ENCODE measurements around the gene MYO7B.

The MYO7B gene

GRCh38 chr2:127580167-127581049, 44.9 kb downstream of the MYO7B start:
- no peaks in the 10 kb centered on the region for H3K79me2 ChIP-seq (ENCODE audit: control insufficient read depth, insufficient read depth, low read length)
- H3K27me3 ChIP-seq (ENCODE audit: insufficient read depth, low read length, poor library complexity), result no peaks in the 10 kb centered on the region
- H2AK5ac ChIP-seq (ENCODE audit: low read length), result no peak overlapping the region
- H3K9ac ChIP-seq (ENCODE audit: low read length), result no peak overlapping the region
- H3K79me1 ChIP-seq (ENCODE audit: low read length), result no peaks in the 10 kb centered on the region
- no peak overlapping the region for H3K4me2 ChIP-seq (ENCODE audit: low read length)
- H3K4me3 ChIP-seq (ENCODE audit: low read length), result no peak overlapping the region
- no CpG with 5 or more reads among the region's 24 CpGs for WGBS (ENCODE audit: extremely low coverage, insufficient coverage, low lambda C conversion rate)
- no peak for DNase-seq
- H3K4ac ChIP-seq (ENCODE audit: low read depth, low read length), result no peak overlapping the region
- no peak overlapping the region for H4K5ac ChIP-seq (ENCODE audit: low read length)
- H3K4me1 ChIP-seq (ENCODE audit: control insufficient read depth, low read depth, low read length), result no peaks in the 10 kb centered on the region
- H2BK5ac ChIP-seq (ENCODE audit: low read length), result no peak overlapping the region
- H3K56ac ChIP-seq (ENCODE audit: low read length), result no peak overlapping the region
- H3K27ac ChIP-seq (ENCODE audit: low read depth, low read length), result no peak overlapping the region
- H3K23ac ChIP-seq (ENCODE audit: low read length), result no peak overlapping the region
- H2BK120ac ChIP-seq (ENCODE audit: low read depth, low read length), result no peak overlapping the region
- H3K18ac ChIP-seq (ENCODE audit: low read length), result no peak overlapping the region
- no peaks in the 10 kb centered on the region for H3K36me3 ChIP-seq (ENCODE audit: control insufficient read depth, insufficient read depth, low read length)
- H4K8ac ChIP-seq (ENCODE audit: low read depth, low read length), result no peak overlapping the region
- H2BK15ac ChIP-seq (replicated peaks; ENCODE audit: low read depth), result no peak overlapping the region

- Histone ChIP-seq H3K23ac (ENCODE audit: low read length) (no peak overlapping the region), H2BK5ac (ENCODE audit: low read length) (no peak overlapping the region), H2BK15ac (replicated peaks; ENCODE audit: low read depth) (no peak overlapping the region), H3K4me3 (ENCODE audit: low read length) (no peak overlapping the region), H3K4ac (ENCODE audit: low read depth, low read length) (no peak overlapping the region), H3K18ac (ENCODE audit: low read length) (no peak overlapping the region), H3K9ac (ENCODE audit: low read length) (no peak overlapping the region), H2BK120ac (ENCODE audit: low read depth, low read length) (no peak overlapping the region), H2AK5ac (ENCODE audit: low read length) (no peak overlapping the region), H4K5ac (ENCODE audit: low read length) (no peak overlapping the region), H3K36me3 (ENCODE audit: control insufficient read depth, insufficient read depth, low read length) (no peaks in the 10 kb centered on the region), H3K4me2 (ENCODE audit: low read length) (no peak overlapping the region), H4K8ac (ENCODE audit: low read depth, low read length) (no peak overlapping the region), H3K79me2 (ENCODE audit: control insufficient read depth, insufficient read depth, low read length) (no peaks in the 10 kb centered on the region), H3K27ac (ENCODE audit: low read depth, low read length) (no peak overlapping the region), H3K56ac (ENCODE audit: low read length) (no peak overlapping the region), H3K4me1 (ENCODE audit: control insufficient read depth, low read depth, low read length) (no peaks in the 10 kb centered on the region), H3K27me3 (ENCODE audit: insufficient read depth, low read length, poor library complexity) (no peaks in the 10 kb centered on the region), H3K79me1 (ENCODE audit: low read length) (no peaks in the 10 kb centered on the region)
- DNase-seq, result no peak
- no CpG with 5 or more reads among the region's 4 CpGs for WGBS (ENCODE audit: extremely low coverage, insufficient coverage, low lambda C conversion rate)
Measured at GRCh38 chr2:127581050-127581345, 45.5 kb downstream of the MYO7B start.

- no peak overlapping the region for H3K4me3 ChIP-seq (ENCODE audit: low read length)
- no peak overlapping the region for H3K56ac ChIP-seq (ENCODE audit: low read length)
- no peaks in the 10 kb centered on the region for H3K4me1 ChIP-seq (ENCODE audit: control insufficient read depth, low read depth, low read length)
- no peaks in the 10 kb centered on the region for H3K79me1 ChIP-seq (ENCODE audit: low read length)
- H2AK5ac ChIP-seq (ENCODE audit: low read length), result no peak overlapping the region
- no peak overlapping the region for H2BK15ac ChIP-seq (replicated peaks; ENCODE audit: low read depth)
- no peaks in the 10 kb centered on the region for H3K36me3 ChIP-seq (ENCODE audit: control insufficient read depth, insufficient read depth, low read length)
- H3K27me3 ChIP-seq (ENCODE audit: insufficient read depth, low read length, poor library complexity), result no peaks in the 10 kb centered on the region
- H3K4me2 ChIP-seq (ENCODE audit: low read length), result no peak overlapping the region
- no peak overlapping the region for H2BK120ac ChIP-seq (ENCODE audit: low read depth, low read length)
- H3K18ac ChIP-seq (ENCODE audit: low read length), result no peak overlapping the region
- no CpG with 5 or more reads among the region's 21 CpGs for WGBS (ENCODE audit: extremely low coverage, insufficient coverage, low lambda C conversion rate)
- no peak overlapping the region for H3K9ac ChIP-seq (ENCODE audit: low read length)
- H2BK5ac ChIP-seq (ENCODE audit: low read length), result no peak overlapping the region
- no peaks in the 10 kb centered on the region for H3K79me2 ChIP-seq (ENCODE audit: control insufficient read depth, insufficient read depth, low read length)
- H3K23ac ChIP-seq (ENCODE audit: low read length), result no peak overlapping the region
- no peak overlapping the region for H4K5ac ChIP-seq (ENCODE audit: low read length)
- H4K8ac ChIP-seq (ENCODE audit: low read depth, low read length), result no peak overlapping the region
- DNase-seq, result no peak
- H3K4ac ChIP-seq (ENCODE audit: low read depth, low read length), result no peak overlapping the region
- no peak overlapping the region for H3K27ac ChIP-seq (ENCODE audit: low read depth, low read length)
Measured at GRCh38 chr2:127581516-127582490, 46.3 kb downstream of the MYO7B start.

DNA sequence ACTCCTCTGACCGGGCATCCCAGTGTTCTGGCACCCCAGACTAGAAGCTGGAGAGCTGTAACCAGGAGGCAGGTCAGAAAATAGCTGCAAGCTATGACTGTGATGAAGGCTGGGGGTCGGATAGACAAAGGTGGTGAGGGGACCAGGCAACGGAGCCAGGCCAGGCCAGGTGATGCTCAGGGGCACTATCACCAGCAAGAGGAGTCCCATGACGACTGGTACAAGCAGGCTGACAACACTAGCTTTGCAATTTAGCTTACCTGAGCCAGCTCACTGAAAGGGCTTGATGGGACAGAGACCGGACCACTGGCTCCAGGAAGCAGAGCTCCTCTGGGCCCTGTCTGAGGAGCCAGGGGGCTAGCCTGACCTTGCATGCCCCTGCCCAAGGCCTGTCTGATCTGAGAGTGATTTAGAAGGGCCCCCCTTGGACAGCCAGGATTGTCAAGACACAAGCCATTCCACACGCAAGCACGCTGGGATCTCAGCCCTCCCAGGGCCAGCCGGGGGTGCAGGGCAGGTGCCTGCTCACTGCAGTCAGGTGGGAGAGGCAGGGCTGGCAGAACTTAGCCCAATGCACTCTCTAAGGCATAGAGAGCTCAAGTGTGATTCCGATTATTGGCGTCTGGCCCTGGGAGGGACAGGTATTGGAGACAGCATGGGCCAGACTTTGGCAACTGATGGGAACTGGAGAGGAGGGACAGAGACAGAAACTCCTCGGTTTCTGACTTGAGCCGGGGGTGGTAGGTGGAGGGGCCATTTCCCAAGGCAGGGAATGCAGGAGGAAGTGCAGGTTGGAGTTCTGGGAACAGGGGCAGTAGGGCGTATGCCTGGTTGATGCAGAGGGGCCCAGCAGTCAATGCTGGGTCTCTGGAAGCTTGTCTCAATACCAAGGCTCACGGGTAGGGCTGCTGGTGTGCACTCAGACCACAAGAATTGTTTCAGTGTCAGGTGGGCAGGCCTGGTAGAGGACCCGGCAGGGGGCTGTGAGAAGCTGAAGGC, 47.7 kb downstream of the MYO7B start:
- Histone ChIP-seq H3K27me3 (ENCODE audit: insufficient read depth, low read length, poor library complexity) (no peaks in the 10 kb centered on the region), H2BK5ac (ENCODE audit: low read length) (no peak overlapping the region), H3K18ac (ENCODE audit: low read length) (no peak overlapping the region), H3K4me2 (ENCODE audit: low read length) (no peak overlapping the region), H3K4ac (ENCODE audit: low read depth, low read length) (no peak overlapping the region), H3K56ac (ENCODE audit: low read length) (no peak overlapping the region), H2BK15ac (replicated peaks; ENCODE audit: low read depth) (no peak overlapping the region), H2AK5ac (ENCODE audit: low read length) (no peak overlapping the region), H4K5ac (ENCODE audit: low read length) (no peak overlapping the region), H3K36me3 (ENCODE audit: control insufficient read depth, insufficient read depth, low read length) (no peaks in the 10 kb centered on the region), H3K79me1 (ENCODE audit: low read length) (no peaks in the 10 kb centered on the region), H3K79me2 (ENCODE audit: control insufficient read depth, insufficient read depth, low read length) (no peaks in the 10 kb centered on the region), H3K9ac (ENCODE audit: low read length) (no peak overlapping the region), H2BK120ac (ENCODE audit: low read depth, low read length) (no peak overlapping the region), H3K23ac (ENCODE audit: low read length) (no peak overlapping the region), H4K8ac (ENCODE audit: low read depth, low read length) (no peak overlapping the region), H3K4me1 (ENCODE audit: control insufficient read depth, low read depth, low read length) (no peaks in the 10 kb centered on the region), H3K27ac (ENCODE audit: low read depth, low read length) (no peak overlapping the region), H3K4me3 (ENCODE audit: low read length) (no peak overlapping the region)
- no peak for DNase-seq
- no CpG with 5 or more reads among the region's 15 CpGs for WGBS (ENCODE audit: extremely low coverage, insufficient coverage, low lambda C conversion rate)

GRCh38 chr2:127584047-127584446, 48.6 kb downstream of the MYO7B start:
- H4K8ac ChIP-seq (ENCODE audit: low read depth, low read length), result no peak overlapping the region
- H3K56ac ChIP-seq (ENCODE audit: low read length), result no peak overlapping the region
- no peak overlapping the region for H3K4me2 ChIP-seq (ENCODE audit: low read length)
- no peak overlapping the region for H3K23ac ChIP-seq (ENCODE audit: low read length)
- no peak overlapping the region for H2AK5ac ChIP-seq (ENCODE audit: low read length)
- no peaks in the 10 kb centered on the region for H3K27me3 ChIP-seq (ENCODE audit: insufficient read depth, low read length, poor library complexity)
- no peak overlapping the region for H2BK15ac ChIP-seq (replicated peaks; ENCODE audit: low read depth)
- H4K5ac ChIP-seq (ENCODE audit: low read length), result no peak overlapping the region
- H2BK120ac ChIP-seq (ENCODE audit: low read depth, low read length), result no peak overlapping the region
- no peak overlapping the region for H3K18ac ChIP-seq (ENCODE audit: low read length)
- H3K4me3 ChIP-seq (ENCODE audit: low read length), result no peak overlapping the region
- no peaks in the 10 kb centered on the region for H3K79me2 ChIP-seq (ENCODE audit: control insufficient read depth, insufficient read depth, low read length)
- no peak overlapping the region for H3K4ac ChIP-seq (ENCODE audit: low read depth, low read length)
- no peak for DNase-seq
- H3K79me1 ChIP-seq (ENCODE audit: low read length), result no peaks in the 10 kb centered on the region
- no peak overlapping the region for H3K27ac ChIP-seq (ENCODE audit: low read depth, low read length)
- no peak overlapping the region for H2BK5ac ChIP-seq (ENCODE audit: low read length)
- H3K9ac ChIP-seq (ENCODE audit: low read length), result no peak overlapping the region
- WGBS (ENCODE audit: extremely low coverage, insufficient coverage, low lambda C conversion rate), result no CpG with 5 or more reads among the region's 14 CpGs
- H3K36me3 ChIP-seq (ENCODE audit: control insufficient read depth, insufficient read depth, low read length), result no peaks in the 10 kb centered on the region
- H3K4me1 ChIP-seq (ENCODE audit: control insufficient read depth, low read depth, low read length), result no peaks in the 10 kb centered on the region
